Natural killer cell (primary cell): ENCODE results near the gene WRNIP1. TPM values are rescaled to one million over a fixed set of nuclear protein-coding genes. Genes with fewer than 3 reads are reported as not detected.

ENCODE experiments used
- ATAC-seq, 3 donors: fragments of 150-1000 bp in 2 of 3; fragments of 200-7000 bp in 1 of 3; cut with Tn5 transposase; 1 replicate in 1 of 3; 2 replicates in 2 of 3; pipeline ENCODE4 v1.10.0; 2021; ENCODE audit warnings: mild to moderate bottlenecking in 2 of 3, moderate library complexity in 2 of 3
- DNase-seq, 2 donors: peaks; one replicate each; pipeline versions ENCODE4 v3.0.0 to v3.0.0-alpha.2; 2013 to 2021; ENCODE audit warnings: mixed read lengths in 1 of 2
- H3K27ac ChIP-seq: one replicate; pipeline ENCODE4 v1.5.1; 2013; ENCODE audit warnings: mild to moderate bottlenecking, low read length
- H3K27me3 ChIP-seq: one replicate; pipeline ENCODE4 v1.6.1; 2013; ENCODE audit warnings: low read length; ENCODE audit not compliant: control insufficient read depth, insufficient read depth
- H3K36me3 ChIP-seq: one replicate; pipeline ENCODE4 v1.6.1; 2013; ENCODE audit warnings: low read length; ENCODE audit not compliant: control insufficient read depth, insufficient read depth
- H3K4me1 ChIP-seq: one replicate; pipeline ENCODE4 v1.6.1; 2013; ENCODE audit warnings: low read length; ENCODE audit not compliant: control insufficient read depth, insufficient read depth
- H3K4me3 ChIP-seq: one replicate; pipeline ENCODE4 v1.5.1; 2013; ENCODE audit warnings: low read length
- H3K9me3 ChIP-seq: one replicate; pipeline ENCODE4 v1.6.1; 2013; ENCODE audit warnings: low read length; ENCODE audit not compliant: control insufficient read depth, insufficient read depth
- H3K27ac Mint-ChIP-seq, 2 donors: one replicate each; pipeline ENCODE4 v1.8.0; 2022; ENCODE audit warnings: mild to moderate bottlenecking in 2 of 2, mixed read lengths in 2 of 2, moderate library complexity in 1 of 2
- H3K27me3 Mint-ChIP-seq, 2 donors: one replicate each; pipeline ENCODE4 v1.8.0; 2022; ENCODE audit warnings: low read depth in 2 of 2, mixed read lengths in 2 of 2
- H3K36me3 Mint-ChIP-seq: one replicate; pipeline ENCODE4 v1.8.0; 2022; ENCODE audit warnings: mixed read lengths
- H3K4me1 Mint-ChIP-seq, 2 donors: one replicate each; pipeline ENCODE4 v1.8.0; 2022; ENCODE audit warnings: mixed read lengths in 2 of 2
- H3K4me3 Mint-ChIP-seq: one replicate; pipeline ENCODE4 v1.8.0; 2022; ENCODE audit warnings: mild to moderate bottlenecking, moderate library complexity, mixed read lengths
- H3K9me3 Mint-ChIP-seq, 2 donors: one replicate each; pipeline ENCODE4 v1.8.0; 2022; ENCODE audit warnings: mixed read lengths in 2 of 2
- whole genome bisulfite sequencing: methylation state at CpG from one replicate; pipeline ENCODE4 v1.1.7; 2013; ENCODE audit warnings: missing lambda C conversion rate; ENCODE audit not compliant: insufficient coverage; 5-methylcytosine and 5-hydroxymethylcytosine counted together
- intact Hi-C: fragments of 100-400 bp; cut with micrococcal nuclease; formaldehyde crosslinking; loops from one replicate; pipeline ENCODE4 v1.14.2; 2022
- total RNA-seq, 4 donors: library from RNA; stranded (reverse); fragments of 120-200 nt in 1 of 4; gene quantifications; one replicate each; pipeline versions ENCODE4 v1.2.3 to v1.2.4, GENCODE V29; 2013 to 2022
- TF ChIP-seq, protein P1 (sequence below): fragments of 200-600 bp; IDR thresholded peaks from one replicate; pipeline ENCODE4 v1.8.0; 2022; ENCODE audit warnings: antibody characterized with exemption

Gene WRNIP1
- total RNA-seq, 3 donors from 2014 or later (not counting 1 experiment from before 2014, with no cell fraction given): 27.9 to 34.8 (median 30.5) TPM

DNA sequence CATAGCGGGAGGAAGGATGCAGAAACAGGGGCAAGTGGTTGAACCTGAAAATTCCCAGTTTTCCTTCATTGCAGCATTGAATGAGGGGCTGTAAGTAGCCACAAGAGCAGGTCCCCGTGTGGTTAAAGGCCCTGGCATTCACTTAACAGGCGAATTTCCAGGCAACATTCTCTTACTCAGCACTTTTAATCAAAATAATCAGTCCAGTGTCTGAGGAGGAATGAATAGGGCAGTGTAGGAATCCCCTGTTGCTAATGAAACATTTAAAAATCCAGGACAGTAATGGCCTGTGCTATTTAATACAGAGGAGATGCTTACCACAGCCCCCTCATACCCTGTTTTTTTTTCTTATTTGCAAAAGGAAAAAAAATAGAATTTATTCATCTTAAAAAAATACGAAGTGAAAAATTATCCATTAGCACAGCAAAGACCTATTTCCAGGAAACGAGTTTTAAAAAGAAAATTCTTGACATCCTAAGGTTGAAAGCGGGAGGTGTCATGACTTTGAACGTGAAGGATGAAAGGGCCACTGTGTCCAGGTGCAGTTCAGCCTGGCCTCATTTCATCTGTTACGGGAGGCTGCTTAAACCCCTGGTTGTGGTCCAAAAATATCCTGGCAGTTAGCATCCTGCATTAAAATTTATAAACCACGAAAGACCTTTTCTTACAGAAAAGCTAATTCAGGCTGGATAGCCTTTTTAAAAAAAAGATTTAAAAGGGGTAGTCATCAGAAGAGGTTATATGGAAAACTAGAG, 34.7 kb upstream of the WRNIP1 start:
- H3K4me3 ChIP-seq: no peak overlapping the region
- no peaks in the 10 kb centered on the region for H3K9me3 ChIP-seq
- intact Hi-C loops: no loop called here
- Mint-ChIP-seq H3K27ac (no peak overlapping the region), H3K4me1 (peaks cover 0 to 4% of the 10 kb centered on the region in 2 donors), H3K9me3 (no peaks in the 10 kb centered on the region), H3K27me3 (peaks cover 6 to 8% of the 10 kb centered on the region in 2 donors), H3K36me3 (no peaks in the 10 kb centered on the region), H3K4me3 (no peak overlapping the region)
- H3K36me3 ChIP-seq: no peaks in the 10 kb centered on the region
- H3K27me3 ChIP-seq: no peaks in the 10 kb centered on the region
- H3K27ac ChIP-seq: no peak overlapping the region
- no peaks in the 10 kb centered on the region for H3K4me1 ChIP-seq
- TF ChIP-seq, protein P1, sequence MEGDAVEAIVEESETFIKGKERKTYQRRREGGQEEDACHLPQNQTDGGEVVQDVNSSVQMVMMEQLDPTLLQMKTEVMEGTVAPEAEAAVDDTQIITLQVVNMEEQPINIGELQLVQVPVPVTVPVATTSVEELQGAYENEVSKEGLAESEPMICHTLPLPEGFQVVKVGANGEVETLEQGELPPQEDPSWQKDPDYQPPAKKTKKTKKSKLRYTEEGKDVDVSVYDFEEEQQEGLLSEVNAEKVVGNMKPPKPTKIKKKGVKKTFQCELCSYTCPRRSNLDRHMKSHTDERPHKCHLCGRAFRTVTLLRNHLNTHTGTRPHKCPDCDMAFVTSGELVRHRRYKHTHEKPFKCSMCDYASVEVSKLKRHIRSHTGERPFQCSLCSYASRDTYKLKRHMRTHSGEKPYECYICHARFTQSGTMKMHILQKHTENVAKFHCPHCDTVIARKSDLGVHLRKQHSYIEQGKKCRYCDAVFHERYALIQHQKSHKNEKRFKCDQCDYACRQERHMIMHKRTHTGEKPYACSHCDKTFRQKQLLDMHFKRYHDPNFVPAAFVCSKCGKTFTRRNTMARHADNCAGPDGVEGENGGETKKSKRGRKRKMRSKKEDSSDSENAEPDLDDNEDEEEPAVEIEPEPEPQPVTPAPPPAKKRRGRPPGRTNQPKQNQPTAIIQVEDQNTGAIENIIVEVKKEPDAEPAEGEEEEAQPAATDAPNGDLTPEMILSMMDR: no peak
- DNase-seq (no peak), ATAC-seq (no peak)
- WGBS: 68% methylated on average over 5 of the region's 9 CpGs

GRCh38 chr6:2731281-2731909, 33.8 kb upstream of the WRNIP1 start:
- intact Hi-C loops: no loop called here
- Histone ChIP-seq H3K4me1 (no peaks in the 10 kb centered on the region), H3K36me3 (no peaks in the 10 kb centered on the region), H3K9me3 (no peaks in the 10 kb centered on the region), H3K27me3 (no peaks in the 10 kb centered on the region), H3K27ac (no peak overlapping the region), H3K4me3 (no peak overlapping the region)
- Mint-ChIP-seq H3K4me1 (peaks cover 0 to 4% of the 10 kb centered on the region in 2 donors), H3K36me3 (no peaks in the 10 kb centered on the region), H3K27me3 (peaks cover 6 to 8% of the 10 kb centered on the region in 2 donors), H3K4me3 (no peak overlapping the region), H3K9me3 (no peaks in the 10 kb centered on the region), H3K27ac (no peak overlapping the region)
- ATAC-seq (no peak), DNase-seq (no peak)
- TF ChIP-seq, protein P1: no peak
- WGBS: 92% methylated on average over 4 of the region's 5 CpGs

GRCh38 chr6:2732503-2733089, 32.6 kb upstream of the WRNIP1 start:
- H3K27me3 ChIP-seq: no peaks in the 10 kb centered on the region
- no peaks in the 10 kb centered on the region for H3K9me3 ChIP-seq
- TF ChIP-seq, protein P1: no peak
- H3K4me3 ChIP-seq: no peak overlapping the region
- 53% methylated on average over 5 of the region's 5 CpGs for WGBS
- DNase-seq: no peak
- intact Hi-C loops: no loop called here
- H3K27ac ChIP-seq: no peak overlapping the region
- Mint-ChIP-seq H3K27ac (no peak overlapping the region), H3K27me3 (peaks cover 6 to 8% of the 10 kb centered on the region in 2 donors), H3K4me3 (no peak overlapping the region), H3K9me3 (no peaks in the 10 kb centered on the region), H3K4me1 (peaks cover 0 to 4% of the 10 kb centered on the region in 2 donors), H3K36me3 (no peaks in the 10 kb centered on the region)
- H3K36me3 ChIP-seq: no peaks in the 10 kb centered on the region
- no peak for ATAC-seq
- H3K4me1 ChIP-seq: no peaks in the 10 kb centered on the region
